ENCODE measurements around the gene SNX4. TPM values are rescaled to one million over a fixed set of nuclear protein-coding genes. Genes with fewer than 3 reads are reported as not detected.
"Not testable (repeated sequence)": the region's sequence is repeated elsewhere in the genome, so short reads cannot be mapped to it uniquely, and the experiment has no call there.

SNX4 gene
- polyA plus RNA-seq, 3 donors, result 64.0 to 70.9 (median 64.3) TPM

- DNase-seq, result no peak
Measured at GRCh38 chr3:125414669-125415068, 105.3 kb downstream of the SNX4 start.

GRCh38 chr3:125410922-125411321, 109.1 kb downstream of the SNX4 start:
- DNase-seq, result no peak

DNA sequence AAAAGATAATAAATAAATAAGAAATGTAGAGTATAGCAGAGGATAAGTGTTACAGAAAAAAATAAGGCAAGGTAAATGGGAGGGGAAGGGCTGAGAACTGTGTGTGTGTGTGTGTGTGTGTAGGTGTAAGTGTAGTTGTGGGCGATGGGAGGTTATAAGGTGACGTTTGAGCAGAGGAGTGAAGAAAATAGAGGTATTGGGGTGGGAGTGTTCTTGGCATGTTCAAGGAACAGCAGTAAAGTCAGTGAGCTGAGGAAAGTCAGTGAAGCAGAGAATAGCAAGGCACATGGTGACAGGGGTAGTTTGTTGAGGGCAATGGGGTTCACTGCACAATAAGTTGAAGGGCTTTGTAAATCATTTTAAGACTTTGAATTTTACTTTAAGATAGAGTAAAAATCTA, 113.9 kb downstream of the SNX4 start:
- peak; percentile 44 for DNase-seq

DNA sequence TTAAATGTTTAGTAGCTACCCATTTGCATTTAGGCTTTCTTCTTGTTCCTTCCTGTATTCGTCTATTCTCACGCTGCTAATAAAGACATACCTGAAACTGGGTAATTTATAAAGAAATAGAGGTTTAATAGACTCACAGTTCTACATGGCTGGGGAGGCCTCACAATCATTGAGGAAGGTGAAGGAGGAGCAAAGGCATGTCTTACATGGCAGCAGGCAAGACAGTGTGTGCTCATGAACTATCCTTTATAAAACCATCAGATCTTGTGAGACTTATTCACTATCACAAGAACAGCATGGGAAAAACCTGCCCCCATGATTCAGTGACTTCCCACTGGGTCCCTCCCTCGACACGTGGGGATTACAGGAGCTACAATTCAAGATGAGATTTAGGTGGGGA, 114.5 kb downstream of the SNX4 start:
- DNase-seq, result not testable (repeated sequence)

DNA sequence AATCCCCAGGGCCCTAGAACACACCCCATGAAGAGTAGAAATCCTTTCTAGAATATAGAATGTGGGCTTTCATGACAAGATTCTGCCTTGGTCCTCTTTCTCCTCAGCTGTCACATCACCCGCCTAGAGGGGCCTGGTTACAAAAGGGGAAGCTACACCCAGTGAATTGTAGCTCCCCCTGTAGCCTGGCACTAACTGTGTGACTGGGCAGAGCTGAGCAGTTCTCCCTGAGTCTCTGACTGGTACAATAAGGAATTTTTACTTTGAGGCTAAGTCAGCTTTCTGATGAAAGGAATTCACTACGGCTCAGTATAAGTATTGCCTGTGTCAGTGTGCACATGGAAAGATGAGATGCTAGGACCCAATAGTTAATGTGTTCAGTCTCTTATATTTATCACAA, 116.2 kb downstream of the SNX4 start:
- DNase-seq, result no peak

DNA sequence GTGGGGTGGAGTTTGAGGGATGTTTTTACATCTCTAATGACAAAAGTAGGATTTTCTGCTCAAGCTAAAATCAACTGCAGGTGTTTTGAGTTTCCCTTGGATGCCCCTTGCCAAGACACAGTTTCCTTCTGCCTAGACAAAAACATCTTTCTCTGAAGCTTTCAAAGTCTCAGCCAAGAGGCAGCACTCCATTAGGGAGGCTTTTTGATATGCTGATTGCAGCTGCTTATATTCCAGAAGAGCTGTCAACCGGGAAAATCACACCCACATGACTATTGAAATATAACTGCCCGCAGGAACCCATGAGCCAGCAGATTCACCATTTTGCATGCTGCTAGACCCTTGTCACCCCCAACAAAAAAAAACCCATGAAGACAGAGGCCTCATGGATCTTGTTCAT, 117.4 kb downstream of the SNX4 start:
- no peak for DNase-seq

GRCh38 chr3:125401402-125401801, 118.6 kb downstream of the SNX4 start:
- DNase-seq, result no peak

DNA sequence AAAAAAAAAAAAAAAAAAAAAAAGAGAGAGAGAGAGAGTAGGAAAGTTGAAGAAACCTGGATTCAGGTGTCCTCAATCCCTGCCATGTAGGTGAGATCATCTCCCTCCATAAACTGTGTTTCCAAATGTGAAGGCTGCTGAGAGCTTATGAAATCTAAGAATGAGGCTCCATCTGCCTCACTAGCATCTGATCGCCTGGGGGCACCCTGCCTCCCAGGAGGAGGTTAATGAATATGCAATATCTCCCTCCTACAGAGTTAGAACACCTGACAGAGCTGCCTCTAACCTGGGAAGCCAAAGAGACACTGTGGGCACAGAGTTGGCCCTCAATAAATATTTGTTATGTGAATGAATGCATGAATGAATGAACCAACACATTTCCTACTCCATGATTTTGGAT, 121.0 kb downstream of the SNX4 start:
- no peak for DNase-seq

Other genes with a start within 250 kb of the SNX4 start
- gene ZNF148, start 144.9 kb downstream of the SNX4 start, polyA plus RNA-seq (ENCODE audit: insufficient read length in 3 of 3), result 10 to 100 TPM; 40.3 to 47.3 (median 43.5) TPM
- 10 to 100 TPM; 20.2 to 21.6 (median 21.2) TPM for gene OSBPL11, start 75.3 kb upstream of the SNX4 start, polyA plus RNA-seq (ENCODE audit: insufficient read length in 3 of 3)

Data from renal pelvis (tissue), 4 donors.